Testis (tissue), 3 donors: ENCODE measurements around the gene APOH. TPM values are rescaled to one million over a fixed set of nuclear protein-coding genes. Genes with fewer than 3 reads are reported as not detected.

Experiments used
- DNase-seq: peaks from one replicate; pipeline ENCODE4 v3.0.0-alpha.2; 2019
- H3K27ac ChIP-seq, 2 donors: fragments of 200-600 bp; sonication (generic); one replicate each; pipeline ENCODE4 v1.5.1; 2019
- H3K27me3 ChIP-seq: fragments of 200-600 bp; sonication (generic); one replicate; pipeline ENCODE4 v1.5.1; 2019
- H3K36me3 ChIP-seq: fragments of 200-600 bp; sonication (generic); one replicate; pipeline ENCODE4 v1.5.1; 2017; ENCODE audit warnings: low read depth; ENCODE audit errors: missing control alignments
- H3K4me1 ChIP-seq: fragments of 200-600 bp; sonication (generic); one replicate; pipeline ENCODE4 v1.5.1; 2019
- H3K4me3 ChIP-seq, 2 donors: fragments of 200-600 bp; sonication (generic); one replicate each; pipeline ENCODE4 v1.5.1; 2017 to 2019
- H3K9me3 ChIP-seq: fragments of 200-600 bp; sonication (generic); one replicate; pipeline ENCODE4 v1.5.1; 2017
- CTCF ChIP-seq, 3 experiments: fragments of 450-650 bp in 2 of 3; fragments of 200-600 bp in 1 of 3; sonication (generic) in 1 of 3; IDR thresholded peaks; one replicate each; pipeline ENCODE4 v1.5.1; 2016 to 2019; ENCODE audit warnings: antibody characterized with exemption in 3 of 3, mild to moderate bottlenecking in 2 of 3, moderate library complexity in 1 of 3
- POLR2A ChIP-seq: fragments of 450-650 bp; IDR thresholded peaks from one replicate; pipeline ENCODE4 v1.6.1; 2017; ENCODE audit warnings: antibody characterized with exemption, mild to moderate bottlenecking, moderate library complexity
- WGBS, 2 donors: methylation state at CpG; one replicate each; pipeline ENCODE4 v1.1.5; 2018; 5-methylcytosine and 5-hydroxymethylcytosine counted together
- intact Hi-C: fragments of 100-400 bp; cut with DNase I; formaldehyde crosslinking; loops from one replicate; pipeline ENCODE4 v1.15.1; 2023; ENCODE audit warnings: low total_unique reads
- polyA plus RNA-seq: library from polyadenylated mRNA; stranded (reverse); fragments of 350-450 nt; fragmentation: Illumina TruSeq; extraction: RNeasy Lipid Tissue Mini Kit (QIAGEN cat#74804); gene quantifications from one replicate; pipeline ENCODE4 v1.2.3, GENCODE V29; 2014; ENCODE audit warnings: low read depth, low replicate concordance; ENCODE audit not compliant: insufficient read depth
- total RNA-seq, 2 donors: library from RNA; depleted of rRNA; stranded (reverse); fragments of >200 nt; gene quantifications; one replicate each; pipeline ENCODE4 v1.2.3, GENCODE V29; 2016

Gene APOH
- total and polyA plus RNA-seq, 3 donors from 2014 or later = 0.63 to 1.2 (median 0.74) TPM

GRCh38 chr17:66184392-66184791 lies 44.8 kb downstream of the APOH start:
- H3K27me3 ChIP-seq = no peaks in the 10 kb centered on the region
- H3K9me3 ChIP-seq = no peaks in the 10 kb centered on the region
- DNase-seq = no peak
- WGBS, 2 donors = 95 to 100% methylated on average over 1 of the region's 1 CpG
- no peaks in the 10 kb centered on the region for H3K4me1 ChIP-seq
- H3K36me3 ChIP-seq = no peaks in the 10 kb centered on the region
- TF ChIP-seq CTCF (IDR thresholded peaks at IDR 0.05) (no peak), POLR2A (no peak)
- H3K4me3 ChIP-seq = no peak overlapping the region
- intact Hi-C loops = no loop called here
- no peak overlapping the region for H3K27ac ChIP-seq

GRCh38 chr17:66183529-66183928 lies 45.7 kb downstream of the APOH start:
- Histone ChIP-seq H3K4me3 (no peak overlapping the region), H3K27ac (no peak overlapping the region), H3K4me1 (no peaks in the 10 kb centered on the region), H3K27me3 (no peaks in the 10 kb centered on the region), H3K9me3 (no peaks in the 10 kb centered on the region), H3K36me3 (no peaks in the 10 kb centered on the region)
- TF ChIP-seq CTCF (IDR thresholded peaks at IDR 0.05) (no peak), POLR2A (no peak)
- no peak for DNase-seq
- intact Hi-C loops = no loop called here

GRCh38 chr17:66178642-66179041 lies 50.6 kb downstream of the APOH start:
- DNase-seq = no peak
- intact Hi-C loops = no loop called here
- Histone ChIP-seq H3K27ac (no peak overlapping the region), H3K9me3 (no peaks in the 10 kb centered on the region), H3K4me1 (no peaks in the 10 kb centered on the region), H3K36me3 (no peaks in the 10 kb centered on the region), H3K27me3 (no peaks in the 10 kb centered on the region), H3K4me3 (no peak overlapping the region)
- WGBS, 2 donors = 93 to 97% methylated on average over 4 of the region's 4 CpGs
- TF ChIP-seq CTCF (IDR thresholded peaks at IDR 0.05) (no peak), POLR2A (no peak)

GRCh38 chr17:66177048-66177447 lies 52.2 kb downstream of the APOH start:
- no peaks in the 10 kb centered on the region for H3K4me1 ChIP-seq
- no peaks in the 10 kb centered on the region for H3K27me3 ChIP-seq
- TF ChIP-seq CTCF (IDR thresholded peaks at IDR 0.05) = no peak
- no peak for TF ChIP-seq POLR2A
- no peak for DNase-seq
- H3K36me3 ChIP-seq = no peaks in the 10 kb centered on the region
- H3K4me3 ChIP-seq = no peak overlapping the region
- intact Hi-C loops = no loop called here
- no peak overlapping the region for H3K27ac ChIP-seq
- H3K9me3 ChIP-seq = no peaks in the 10 kb centered on the region

GRCh38 chr17:66175892-66176291 lies 53.3 kb downstream of the APOH start:
- no peaks in the 10 kb centered on the region for H3K9me3 ChIP-seq
- 68 to 70% methylated on average over 1 of the region's 1 CpG for WGBS, 2 donors
- H3K4me1 ChIP-seq = no peaks in the 10 kb centered on the region
- H3K36me3 ChIP-seq = no peaks in the 10 kb centered on the region
- H3K4me3 ChIP-seq = no peak overlapping the region
- H3K27me3 ChIP-seq = no peaks in the 10 kb centered on the region
- intact Hi-C loops = no loop called here
- no peak for DNase-seq
- TF ChIP-seq POLR2A (no peak), CTCF (IDR thresholded peaks at IDR 0.05) (no peak)
- H3K27ac ChIP-seq = no peak overlapping the region
